Gastroesophageal sphincter (tissue), 4 donors: ENCODE data around the gene RASGRP4. TPM values are rescaled to one million over a fixed set of nuclear protein-coding genes. Genes with fewer than 3 reads are reported as not detected.
A peak's percentile ranks its signal among the peaks of the same experiment; 100 is the strongest.

Experiments
- ATAC-seq: fragments of 150-250 bp; one replicate; pipeline ENCODE4 v1.9.1; 2016; ENCODE audit warnings: mild to moderate bottlenecking, moderate library complexity
- H3K27ac ChIP-seq, 4 donors: fragments of 200-600 bp; sonication (generic) in 3 of 4; 1 replicate in 3 of 4; 2 replicates in 1 of 4; pipeline ENCODE4 v1.5.1; 2016 to 2019
- H3K27me3 ChIP-seq: fragments of 200-600 bp; sonication (generic); one replicate; pipeline ENCODE4 v1.5.1; 2019
- H3K36me3 ChIP-seq, 2 donors: fragments of 200-600 bp; sonication (generic); one replicate each; pipeline ENCODE4 v1.5.1; 2019; ENCODE audit warnings: control low read depth in 1 of 2
- H3K4me1 ChIP-seq, 3 donors: fragments of 200-600 bp; sonication (generic); 1 replicate in 2 of 3; 2 replicates in 1 of 3; pipeline ENCODE4 v1.5.1; 2016 to 2019; ENCODE audit warnings: control low read depth in 2 of 3
- H3K4me3 ChIP-seq, 2 donors: fragments of 200-600 bp; sonication (generic); one replicate each; pipeline ENCODE4 v1.5.1; 2019; ENCODE audit warnings: mild to moderate bottlenecking in 1 of 2, moderate library complexity in 1 of 2
- H3K9me3 ChIP-seq, 3 donors: fragments of 200-600 bp; sonication (generic); one replicate each; pipeline ENCODE4 v1.5.1; 2017 to 2019; ENCODE audit warnings: control low read depth in 2 of 3
- EP300 ChIP-seq: sonication (generic); formaldehyde crosslinking; IDR thresholded peaks from one replicate; pipeline ENCODE4 v1.6.1; 2017; ENCODE audit warnings: antibody characterized with exemption, mild to moderate bottlenecking
- POLR2A ChIP-seq, 2 donors: fragments of 450-650 bp; IDR thresholded peaks; one replicate each; pipeline ENCODE4 v1.6.1; 2017; ENCODE audit warnings: antibody characterized with exemption in 2 of 2, mild to moderate bottlenecking in 2 of 2, moderate library complexity in 1 of 2
- POLR2AphosphoS5 ChIP-seq: sonication (generic); formaldehyde crosslinking; IDR thresholded peaks from one replicate; pipeline ENCODE4 v1.6.1; 2017; ENCODE audit warnings: antibody characterized with exemption
- WGBS, 2 donors: methylation state at CpG; one replicate each; pipeline ENCODE4 v1.1.5; 2018; ENCODE audit warnings: low coverage in 1 of 2; 5-methylcytosine and 5-hydroxymethylcytosine counted together
- total RNA-seq, 4 donors: library from RNA; depleted of rRNA; stranded (reverse); fragments of >200 nt; gene quantifications; one replicate each; pipeline ENCODE4 v1.1.0, GENCODE V29; 2016
- TF ChIP-seq, protein P1 (sequence below), 4 experiments: fragments of 200-600 bp in 2 of 4; fragments of 450-650 bp in 2 of 4; sonication (generic) in 1 of 4; IDR thresholded peaks; one replicate each; pipeline ENCODE4 v1.5.1; 2017 to 2019; ENCODE audit warnings: antibody characterized with exemption in 4 of 4, mild to moderate bottlenecking in 2 of 4, moderate library complexity in 2 of 4

The RASGRP4 gene
- total RNA-seq, 4 donors from 2014 or later: 1.2 to 4.7 (median 4.0) TPM

DNA sequence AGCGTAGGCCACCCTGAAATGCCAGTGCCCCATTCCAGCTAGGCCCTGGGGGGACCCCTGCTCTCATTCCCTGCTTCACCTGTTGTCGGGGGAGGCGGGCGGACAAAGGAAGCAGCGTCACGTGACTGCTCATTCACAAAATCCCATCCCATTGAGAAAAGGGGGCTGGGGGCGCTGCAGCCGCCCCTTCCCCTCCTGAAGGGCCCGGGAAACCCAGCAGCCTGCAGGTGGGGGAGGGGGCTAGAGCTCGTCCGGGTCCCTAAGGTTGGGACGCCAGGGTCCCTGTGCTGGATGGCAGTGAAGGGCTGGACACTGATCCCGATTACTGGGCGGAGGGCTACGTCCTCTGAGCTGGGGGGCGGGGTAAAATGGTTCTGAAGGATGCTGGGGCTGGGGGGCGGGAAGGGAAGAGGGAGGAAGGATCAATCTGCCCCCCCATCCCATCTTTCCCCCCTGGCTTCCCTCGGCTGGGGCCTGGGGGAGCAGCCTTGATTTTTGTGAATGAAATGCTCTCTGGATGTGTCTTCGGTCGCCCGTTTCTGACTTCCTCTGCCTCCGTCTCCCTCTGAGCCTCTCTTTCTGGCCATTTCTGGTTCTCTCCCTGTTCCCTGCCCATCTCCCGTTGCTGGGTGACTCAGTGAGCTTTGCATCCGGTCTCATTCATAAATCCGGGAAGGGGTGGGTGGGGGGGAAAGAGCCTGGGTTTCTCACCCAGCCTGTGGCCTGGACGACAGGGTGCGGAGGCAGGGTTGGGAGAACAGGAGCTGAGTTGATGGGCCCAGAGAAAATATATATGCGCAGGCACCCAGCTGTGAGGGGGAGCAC lies 36.7 kb downstream of the RASGRP4 start:
- Histone ChIP-seq H3K4me1 (peaks cover 0 to 39% (median 29%) of the 10 kb centered on the region in 3 donors), H3K9me3 (no peaks in the 10 kb centered on the region), H3K27ac (peak overlapping the region in 3 of 4 donors; percentile 48 to 83 (median 77)), H3K4me3 (peak overlapping the region in 1 of 2 donors; percentile 59), H3K36me3 (peaks cover 0 to 24% of the 10 kb centered on the region in 2 donors), H3K27me3 (peaks cover 51% of the 10 kb centered on the region)
- ATAC-seq: no peak
- TF ChIP-seq, protein P1, sequence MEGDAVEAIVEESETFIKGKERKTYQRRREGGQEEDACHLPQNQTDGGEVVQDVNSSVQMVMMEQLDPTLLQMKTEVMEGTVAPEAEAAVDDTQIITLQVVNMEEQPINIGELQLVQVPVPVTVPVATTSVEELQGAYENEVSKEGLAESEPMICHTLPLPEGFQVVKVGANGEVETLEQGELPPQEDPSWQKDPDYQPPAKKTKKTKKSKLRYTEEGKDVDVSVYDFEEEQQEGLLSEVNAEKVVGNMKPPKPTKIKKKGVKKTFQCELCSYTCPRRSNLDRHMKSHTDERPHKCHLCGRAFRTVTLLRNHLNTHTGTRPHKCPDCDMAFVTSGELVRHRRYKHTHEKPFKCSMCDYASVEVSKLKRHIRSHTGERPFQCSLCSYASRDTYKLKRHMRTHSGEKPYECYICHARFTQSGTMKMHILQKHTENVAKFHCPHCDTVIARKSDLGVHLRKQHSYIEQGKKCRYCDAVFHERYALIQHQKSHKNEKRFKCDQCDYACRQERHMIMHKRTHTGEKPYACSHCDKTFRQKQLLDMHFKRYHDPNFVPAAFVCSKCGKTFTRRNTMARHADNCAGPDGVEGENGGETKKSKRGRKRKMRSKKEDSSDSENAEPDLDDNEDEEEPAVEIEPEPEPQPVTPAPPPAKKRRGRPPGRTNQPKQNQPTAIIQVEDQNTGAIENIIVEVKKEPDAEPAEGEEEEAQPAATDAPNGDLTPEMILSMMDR (IDR thresholded peaks at IDR 0.05): no peak
- TF ChIP-seq POLR2AphosphoS5 (no peak), EP300 (no peak), POLR2A (IDR thresholded peaks at IDR 0.05) (no peak)
- 0 to 6% methylated on average over 1 to 6 of the region's 28 CpGs for WGBS, 2 donors

DNA sequence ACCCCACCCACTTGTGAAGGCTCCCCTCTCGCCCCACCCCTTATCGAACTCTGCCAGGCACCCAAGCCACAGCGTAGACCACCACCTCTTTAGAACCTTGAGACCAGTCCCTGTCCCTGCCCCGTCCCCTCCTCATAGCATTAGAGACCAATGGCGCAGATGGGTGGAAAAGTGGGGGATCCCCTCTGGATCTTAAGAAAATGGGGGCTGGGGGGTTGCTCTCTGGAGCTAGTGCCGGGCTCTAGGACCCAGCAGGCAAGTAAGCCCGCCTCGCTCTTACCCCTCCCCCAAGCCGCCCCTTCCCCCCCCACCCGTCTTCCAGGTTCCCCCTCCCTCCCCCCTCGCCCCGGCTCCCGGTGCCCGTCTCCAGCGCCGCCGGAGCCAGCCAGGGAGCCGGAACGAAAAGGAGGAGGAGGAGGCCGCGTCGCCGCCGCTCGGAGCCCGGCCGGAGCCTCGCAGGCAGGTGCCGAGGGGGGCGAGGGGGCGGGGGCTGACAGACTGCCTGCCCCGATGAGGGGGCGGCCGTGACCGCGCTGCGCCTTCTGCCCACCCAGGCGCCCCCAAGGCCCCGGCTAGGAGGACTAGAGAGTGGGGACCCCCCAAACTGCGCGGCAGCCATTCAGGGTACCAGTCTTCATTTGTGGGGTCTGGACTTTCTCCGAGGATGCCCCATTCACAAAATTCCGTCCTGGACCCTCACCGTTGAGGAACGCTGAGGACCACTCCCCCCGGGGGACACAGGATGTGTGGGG lies 37.5 kb downstream of the RASGRP4 start, which contains the start of gene SPRED3:
Gene SPRED3 (plus strand): TSS at position 349 of the 752 bp plus-strand sequence. CDS start 1,606 bp downstream, outside the sequence.
- H3K36me3 ChIP-seq: peaks cover 0 to 32% of the 10 kb centered on the region in 2 donors
- peaks cover 51% of the 10 kb centered on the region for H3K27me3 ChIP-seq
- peak within 1 kb of the TSS; percentile 37 to 59 for H3K4me3 ChIP-seq
- no peak for TF ChIP-seq EP300
- no peak for TF ChIP-seq POLR2AphosphoS5
- TF ChIP-seq, protein P1 (IDR thresholded peaks at IDR 0.05): no peak
- no peak for TF ChIP-seq POLR2A (IDR thresholded peaks at IDR 0.05)
- H3K4me1 ChIP-seq: peaks cover 0 to 39% (median 29%) of the 10 kb centered on the region in 3 donors
- peak; percentile 32 for ATAC-seq
- WGBS, 2 donors: 0% methylated on average over 3 of the region's 46 CpGs; no CpG with 5 or more reads in 1 of the 2 donors
- no peaks in the 10 kb centered on the region for H3K9me3 ChIP-seq
- H3K27ac ChIP-seq: peak within 1 kb of the TSS in 3 of 4 donors; percentile 72 to 83 (median 77)

DNA sequence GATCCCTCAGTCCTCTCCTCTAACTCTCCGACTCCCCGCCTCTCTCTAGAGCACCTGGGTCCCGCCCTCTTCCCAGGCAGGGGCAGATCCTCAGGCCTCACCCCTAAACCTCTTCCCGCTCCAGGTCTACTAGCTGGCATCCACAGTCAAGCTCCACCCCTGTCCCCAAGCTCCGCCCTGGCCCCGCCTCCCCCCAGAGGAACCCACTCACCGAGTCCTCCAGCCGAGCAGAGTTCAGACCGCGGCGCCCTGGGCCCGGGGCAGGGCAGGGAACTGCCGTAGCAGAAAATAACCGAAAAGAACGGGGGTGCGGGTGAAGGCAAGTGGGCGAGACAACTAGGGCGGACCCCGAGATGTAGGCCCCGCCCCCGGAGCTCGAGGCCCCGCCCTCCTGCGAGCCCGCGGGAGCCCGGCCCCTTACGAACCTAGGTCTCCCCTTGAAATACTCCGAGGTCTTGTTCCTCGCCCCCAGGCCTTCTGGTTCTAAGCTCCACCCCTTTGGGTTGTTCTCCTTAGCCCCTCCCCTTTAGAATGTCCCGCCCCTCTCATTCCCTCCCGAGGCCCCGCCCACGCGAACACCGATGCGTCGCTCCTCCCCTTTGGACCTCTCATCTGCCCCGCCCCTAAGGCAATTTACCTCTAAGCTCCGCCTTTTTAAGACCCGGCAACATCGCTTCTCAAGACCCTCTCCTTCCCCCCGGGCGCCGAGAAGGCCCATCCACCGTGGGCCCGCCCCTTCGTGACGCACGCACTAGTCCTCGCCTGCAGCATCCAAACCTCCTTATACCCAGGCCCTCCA lies 38.3 kb downstream of the RASGRP4 start, which contains the start of gene GGN:
Gene GGN (minus strand): TSS at position 485 of the 799 bp plus-strand sequence. CDS start 773 bp downstream, outside the sequence.
- Histone ChIP-seq H3K9me3 (no peaks in the 10 kb centered on the region), H3K4me1 (peaks cover 0 to 39% (median 29%) of the 10 kb centered on the region in 3 donors), H3K4me3 (peak within 1 kb of the TSS; percentile 37 to 59), H3K27me3 (peaks cover 56% of the 10 kb centered on the region), H3K36me3 (peaks cover 0 to 40% of the 10 kb centered on the region in 2 donors), H3K27ac (peak within 1 kb of the TSS in 3 of 4 donors; percentile 72 to 83 (median 77))
- TF ChIP-seq POLR2A (IDR thresholded peaks at IDR 0.05): peak in 1 of 2 donors; percentile 15
- TF ChIP-seq POLR2AphosphoS5: no peak
- WGBS, 2 donors: 0 to 4% methylated on average over 1 to 17 of the region's 51 CpGs
- peak; percentile 81 for ATAC-seq

DNA sequence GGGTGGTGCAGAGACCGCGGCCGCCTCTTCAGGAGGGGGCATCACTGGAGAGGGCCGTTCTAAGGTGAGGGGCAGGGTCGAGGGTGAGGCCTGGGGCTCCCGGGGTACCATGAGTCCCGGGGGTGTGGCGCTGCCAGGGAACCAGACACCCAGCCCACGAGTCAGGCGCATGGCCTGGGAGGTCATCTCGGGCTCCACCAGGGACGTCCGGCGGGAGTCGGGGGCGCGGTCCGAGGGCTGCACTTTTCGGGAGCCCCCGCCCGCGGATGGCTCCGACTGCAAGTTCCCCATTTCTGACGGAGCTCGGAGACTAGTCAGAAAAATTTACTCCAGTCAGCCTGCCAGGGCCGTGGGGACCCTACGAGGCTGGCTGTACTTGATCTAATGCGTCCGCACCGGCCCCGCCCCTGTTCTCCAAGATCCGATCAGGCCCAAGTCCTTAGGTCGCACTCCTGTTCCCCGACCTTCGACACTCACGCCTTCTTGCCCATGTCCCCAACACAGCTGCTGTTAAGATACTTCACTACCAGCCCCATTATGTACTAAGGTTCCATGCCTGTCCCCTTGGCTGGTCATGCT lies 39.0 kb downstream of the RASGRP4 start:
- TF ChIP-seq POLR2A (IDR thresholded peaks at IDR 0.05) (no peak), POLR2AphosphoS5 (no peak), EP300 (no peak)
- TF ChIP-seq, protein P1 (IDR thresholded peaks at IDR 0.05): no peak
- Histone ChIP-seq H3K27me3 (peaks cover 62% of the 10 kb centered on the region), H3K4me1 (peaks cover 0 to 39% (median 29%) of the 10 kb centered on the region in 3 donors), H3K27ac (peak overlapping the region in 3 of 4 donors; percentile 72 to 83 (median 77)), H3K9me3 (no peaks in the 10 kb centered on the region), H3K36me3 (peaks cover 0 to 47% of the 10 kb centered on the region in 2 donors), H3K4me3 (peak overlapping the region in 1 of 2 donors; percentile 59)
- 4 to 9% methylated on average over 12 of the region's 36 CpGs for WGBS, 2 donors
- no peak for ATAC-seq
